Activated T-cell treated with anti-CD3 and anti-CD28 coated beads for 24 hours (primary cell): ENCODE measurements around the gene RECQL5.
"Not testable (repeated sequence)": the region's sequence is repeated elsewhere in the genome, so short reads cannot be mapped to it uniquely, and the experiment has no call there.

ENCODE experiments used
- DNase-seq: peaks from one replicate; pipeline ENCODE4 v3.0.0-alpha.2; 2020; ENCODE audit warnings: low read depth

RECQL5 gene

DNA sequence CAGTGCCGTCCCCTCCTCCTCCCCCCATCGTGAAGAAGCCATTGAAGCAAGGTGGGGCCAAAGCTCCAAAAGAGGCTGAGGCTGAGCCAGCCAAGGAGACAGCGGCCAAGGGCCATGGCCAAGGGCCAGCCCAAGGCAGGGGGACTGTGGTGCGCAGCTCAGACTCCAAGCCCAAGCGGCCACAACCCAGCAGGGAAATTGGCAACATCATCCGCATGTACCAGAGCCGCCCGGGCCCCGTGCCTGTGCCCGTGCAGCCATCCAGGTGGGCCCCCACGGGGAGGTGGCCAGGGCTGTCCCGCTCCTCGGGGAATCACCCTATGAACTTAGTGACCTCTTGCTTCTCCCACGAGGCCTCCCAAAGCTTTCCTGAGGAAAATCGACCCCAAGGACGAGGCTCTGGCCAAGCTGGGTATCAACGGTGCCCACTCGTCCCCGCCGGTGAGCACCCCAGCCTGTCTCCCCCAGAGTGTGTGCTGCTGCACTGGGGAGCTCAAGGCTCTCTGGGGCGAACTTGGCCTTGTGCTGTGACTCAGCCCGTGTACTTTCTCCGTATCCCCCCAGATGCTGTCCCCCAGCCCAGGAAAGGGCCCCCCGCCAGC lies 50.3 kb downstream of the RECQL5 start:
- no peak for DNase-seq

DNA sequence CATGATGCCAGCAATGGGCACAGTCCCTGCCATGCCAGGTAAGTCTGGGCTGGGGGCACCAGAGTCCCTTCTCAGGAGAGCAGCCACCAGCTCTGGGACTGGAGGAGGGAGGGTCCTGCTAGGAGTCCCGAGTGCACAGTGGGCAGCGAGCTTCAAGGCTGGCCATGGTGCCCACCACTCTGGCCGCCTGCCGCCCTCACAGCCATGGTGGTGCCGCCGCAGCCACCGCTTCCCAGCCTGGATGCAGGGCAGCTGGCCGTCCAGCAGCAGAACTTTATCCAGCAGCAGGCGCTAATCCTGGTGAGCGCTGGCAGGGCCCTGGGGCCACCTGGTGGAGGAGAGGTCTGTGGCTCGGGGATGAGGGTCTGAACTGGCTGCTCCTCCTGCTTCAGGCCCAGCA lies 51.7 kb downstream of the RECQL5 start:
- DNase-seq: no peak

DNA sequence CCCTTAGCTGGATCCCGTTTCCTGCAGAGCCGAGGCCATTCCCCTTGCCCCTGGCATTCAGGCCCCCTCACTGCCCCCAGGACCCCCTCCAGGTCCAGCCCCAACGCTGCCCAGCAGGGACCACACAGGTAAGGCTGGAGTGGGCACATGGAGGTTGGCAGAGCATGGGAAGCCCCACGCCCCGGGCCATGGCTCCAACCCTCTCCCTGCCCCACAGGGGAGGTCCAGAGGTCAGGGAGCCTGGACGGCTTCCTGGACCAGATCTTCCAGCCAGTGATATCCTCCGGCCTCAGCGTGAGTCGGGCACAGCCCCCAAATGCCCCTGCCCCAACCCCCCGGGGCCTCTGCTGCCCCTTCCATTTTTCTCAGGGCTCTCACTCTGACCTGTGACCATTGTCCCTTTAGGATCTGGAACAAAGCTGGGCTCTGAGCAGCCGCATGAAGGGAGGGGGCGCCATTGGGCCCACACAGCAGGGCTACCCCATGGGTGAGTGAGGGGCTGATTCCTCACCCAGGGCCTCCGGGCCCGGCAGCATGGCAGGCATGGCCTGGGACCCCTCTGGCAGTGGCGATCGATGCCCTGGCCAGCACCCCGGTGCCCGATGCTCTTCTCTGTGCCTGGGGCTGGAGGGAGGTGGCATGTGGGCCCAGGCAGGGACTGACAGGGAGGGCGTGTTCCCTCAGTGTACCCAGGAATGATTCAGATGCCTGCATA lies 52.2 kb downstream of the RECQL5 start:
- DNase-seq: no peak

DNA sequence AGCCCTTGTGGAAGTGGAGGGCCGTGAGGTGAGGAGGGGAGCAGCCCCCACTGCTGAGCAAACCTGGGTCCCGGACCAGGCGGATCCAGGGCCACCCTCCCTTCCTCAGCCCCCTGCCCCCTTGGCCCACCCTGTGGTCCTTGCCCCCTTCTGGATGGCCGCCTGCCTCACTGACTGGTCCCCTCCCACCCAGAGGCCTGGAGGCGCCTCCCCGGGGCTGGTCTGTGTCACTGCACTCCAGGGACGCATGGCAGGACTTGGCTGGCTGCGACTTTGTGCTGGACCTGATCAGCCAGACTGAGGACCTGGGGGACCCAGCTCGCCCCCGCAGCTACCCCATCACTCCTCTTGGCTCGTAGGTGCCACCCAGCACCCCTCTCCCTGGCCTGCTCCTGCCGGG lies 52.9 kb downstream of the RECQL5 start:
- no peak for DNase-seq

DNA sequence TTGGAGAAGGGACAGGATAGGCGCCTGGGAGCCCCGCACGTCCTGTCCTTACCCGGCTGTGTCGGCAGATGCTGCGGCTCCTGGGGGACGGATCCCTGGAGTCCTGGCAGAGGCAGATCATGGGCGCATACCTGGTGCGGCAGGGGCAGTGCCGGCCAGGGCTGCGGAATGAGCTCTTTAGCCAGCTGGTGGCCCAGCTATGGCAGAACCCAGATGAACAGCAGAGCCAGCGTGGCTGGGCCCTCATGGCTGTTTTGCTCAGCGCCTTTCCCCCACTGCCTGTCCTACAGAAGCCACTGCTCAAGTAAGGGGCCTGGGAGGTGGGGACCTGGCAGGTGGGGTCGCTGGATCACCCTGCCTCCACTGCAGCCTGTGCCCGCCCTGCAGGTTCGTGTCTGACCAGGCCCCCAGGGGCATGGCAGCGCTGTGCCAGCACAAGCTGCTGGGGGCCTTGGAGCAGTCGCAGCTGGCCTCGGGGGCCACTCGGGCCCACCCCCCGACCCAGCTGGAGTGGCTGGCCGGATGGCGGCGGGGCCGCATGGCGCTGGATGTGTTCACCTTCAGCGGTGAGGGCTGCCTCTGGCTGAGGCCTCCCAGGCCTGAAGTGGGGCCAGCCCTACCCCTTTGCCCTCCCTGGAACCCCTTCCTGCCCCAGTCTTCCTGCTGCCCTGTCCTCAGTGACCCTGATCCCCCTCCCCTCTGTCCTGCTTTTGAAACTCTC lies 53.9 kb downstream of the RECQL5 start:
- no peak for DNase-seq

DNA sequence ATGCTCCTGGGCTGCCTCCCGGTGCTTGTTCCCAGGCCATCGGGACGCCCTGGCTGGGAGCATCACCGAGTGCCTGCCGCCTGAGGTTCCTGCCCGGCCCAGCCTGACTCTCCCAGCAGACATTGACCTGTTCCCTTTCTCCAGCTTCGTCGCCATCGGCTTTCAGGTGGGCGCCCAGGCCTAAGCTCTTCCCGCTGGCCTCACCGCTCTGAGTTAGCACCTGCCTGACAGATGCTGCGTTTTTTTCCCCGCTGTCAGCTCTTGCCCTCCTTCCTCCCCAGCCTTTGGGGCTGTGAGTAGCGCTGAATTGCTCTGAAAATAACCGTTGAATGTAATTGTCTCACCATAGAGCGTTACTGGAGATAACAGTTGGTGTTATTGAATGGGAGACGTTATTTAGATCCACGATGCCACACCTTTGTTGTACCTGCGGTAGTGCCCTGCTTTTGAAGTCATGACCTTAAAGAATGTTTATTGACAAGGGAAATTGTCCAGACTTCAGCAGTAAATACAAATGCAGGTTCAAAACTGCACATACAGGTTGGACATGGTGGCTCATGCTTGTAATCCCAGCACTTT lies 55.0 kb downstream of the RECQL5 start:
- no peak for DNase-seq

DNA sequence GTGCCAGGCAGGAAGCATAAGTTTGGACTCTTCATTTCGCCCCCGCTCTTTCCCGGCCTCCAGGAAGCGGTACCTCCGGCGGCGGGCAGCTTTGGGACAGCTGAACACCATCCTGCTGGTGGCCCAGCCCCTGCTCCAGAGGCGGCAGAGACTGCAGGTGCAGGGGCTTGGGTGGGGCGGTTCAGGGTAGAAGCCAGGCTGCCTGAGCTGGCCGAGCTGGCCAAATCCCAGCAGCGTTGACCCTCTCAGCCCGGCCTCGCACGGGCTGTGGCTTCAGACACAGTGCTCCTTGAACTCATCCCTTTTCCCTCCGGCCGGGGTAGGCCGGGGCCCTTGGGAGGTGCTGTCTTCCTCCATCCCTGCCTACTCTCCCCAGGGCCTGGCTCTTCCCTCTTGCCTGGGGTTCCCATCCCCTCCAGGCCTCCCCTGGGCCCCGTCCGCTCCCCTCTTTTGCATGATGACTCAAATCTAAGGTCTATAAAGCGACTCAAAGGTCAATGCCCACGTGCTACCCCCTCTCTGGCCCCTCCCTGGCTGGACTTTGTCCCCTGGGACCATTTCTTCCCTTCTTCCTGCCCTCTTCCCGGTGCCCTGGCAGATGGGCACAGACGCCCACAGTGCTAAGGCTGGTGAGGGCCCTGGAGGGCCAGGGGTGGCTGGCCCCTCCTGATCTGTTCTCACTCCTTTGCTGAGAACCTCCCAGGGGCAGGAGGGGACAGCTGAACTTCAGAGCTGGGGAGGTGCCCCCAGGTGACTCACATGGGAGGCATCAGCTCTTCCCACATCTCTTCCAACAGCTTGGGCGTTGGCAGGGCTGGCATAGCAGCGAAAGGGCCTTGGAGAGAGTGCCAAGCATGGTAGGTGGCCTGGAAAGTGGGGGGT lies 56.6 kb downstream of the RECQL5 start:
- DNase-seq: no peak

DNA sequence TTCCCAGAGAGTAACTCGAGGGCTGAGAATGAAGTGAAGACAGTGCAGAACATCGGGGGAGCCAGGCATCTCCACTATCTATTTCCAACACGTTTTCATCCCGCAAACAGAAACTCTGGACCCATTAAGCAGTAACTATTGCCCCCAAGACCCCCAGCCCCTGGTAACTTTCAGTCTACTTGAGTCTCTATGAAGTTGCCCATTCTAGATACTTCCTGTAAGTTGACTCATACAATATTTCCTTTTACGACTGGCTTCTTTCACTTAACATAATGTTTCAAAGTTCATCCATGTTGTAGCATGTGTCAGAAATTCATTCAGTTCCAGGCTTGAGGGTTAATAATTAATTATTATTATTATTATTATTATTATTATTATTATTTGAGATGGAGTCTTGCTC lies 59.9 kb downstream of the RECQL5 start:
- no peak for DNase-seq

DNA sequence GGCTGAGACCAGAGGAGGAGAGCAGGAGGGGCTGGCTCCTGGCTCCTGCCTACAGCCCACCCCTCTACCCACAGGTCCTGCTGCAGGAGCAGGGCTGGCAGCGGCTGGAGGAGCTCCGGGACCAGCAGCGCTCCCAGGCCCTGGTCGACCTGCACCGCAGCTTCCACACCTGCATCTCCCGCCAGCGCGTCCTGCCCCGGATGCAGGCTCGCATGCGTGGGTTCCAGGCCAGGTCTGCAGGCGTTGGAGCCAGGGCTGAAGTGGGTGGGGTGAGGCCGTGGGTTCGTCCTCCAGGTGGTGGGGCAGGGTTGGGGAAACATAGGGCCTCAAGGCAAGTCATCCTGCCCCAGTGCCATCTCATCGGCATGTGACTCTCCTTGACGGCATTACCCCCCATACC lies 61.2 kb downstream of the RECQL5 start:
- DNase-seq: no peak

DNA sequence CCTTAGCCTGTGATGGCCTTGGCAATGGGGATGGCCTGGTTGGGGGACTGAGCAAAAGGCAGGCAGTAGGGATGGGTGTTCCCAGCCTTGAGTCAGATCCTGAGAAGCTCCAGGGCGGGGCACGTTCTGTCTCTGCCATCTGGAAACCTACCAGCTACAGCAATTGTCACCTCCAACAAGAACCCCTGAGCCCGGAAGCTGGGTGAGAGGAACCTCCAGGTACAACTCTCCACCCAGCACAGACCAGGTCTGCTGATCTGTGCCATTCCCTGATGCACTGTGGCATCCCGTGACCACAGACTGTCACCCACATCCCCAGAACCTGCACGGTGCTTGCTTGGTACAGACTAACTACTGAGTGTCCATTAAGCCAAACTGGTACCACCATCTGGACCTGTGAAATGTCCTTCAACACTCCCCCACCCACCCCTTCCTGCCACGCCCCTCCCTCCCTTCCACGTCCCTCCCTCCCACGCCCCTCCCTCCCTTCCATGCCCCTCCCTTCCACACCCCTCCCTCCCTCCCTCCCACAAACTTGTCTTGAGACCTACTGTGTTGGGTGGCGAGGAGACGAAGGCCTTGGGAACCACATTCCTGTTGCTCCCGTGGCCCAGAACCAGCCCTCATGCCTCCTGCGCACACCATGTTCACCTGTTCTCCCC lies 62.8 kb downstream of the RECQL5 start:
- DNase-seq: no peak

DNA sequence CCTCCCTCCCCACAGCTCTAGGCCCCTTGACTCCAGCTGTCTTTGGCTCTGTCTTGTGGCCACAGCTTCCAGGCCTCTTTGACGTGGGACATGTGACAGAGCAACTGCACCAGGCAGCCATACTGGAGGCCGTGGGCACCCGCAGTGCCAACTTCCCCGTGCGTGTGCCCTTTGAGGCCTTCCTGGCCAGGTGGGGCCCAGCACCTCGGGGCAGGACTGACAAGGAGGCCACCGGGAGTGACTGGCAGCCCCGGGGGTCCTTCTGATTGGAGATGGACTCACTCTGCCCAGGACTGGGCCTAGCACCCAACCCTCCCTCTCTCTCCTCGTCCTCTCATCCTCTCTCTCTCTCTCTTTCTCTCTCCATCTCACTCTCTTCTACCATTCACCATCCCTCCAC lies 63.8 kb downstream of the RECQL5 start:
- no peak for DNase-seq

DNA sequence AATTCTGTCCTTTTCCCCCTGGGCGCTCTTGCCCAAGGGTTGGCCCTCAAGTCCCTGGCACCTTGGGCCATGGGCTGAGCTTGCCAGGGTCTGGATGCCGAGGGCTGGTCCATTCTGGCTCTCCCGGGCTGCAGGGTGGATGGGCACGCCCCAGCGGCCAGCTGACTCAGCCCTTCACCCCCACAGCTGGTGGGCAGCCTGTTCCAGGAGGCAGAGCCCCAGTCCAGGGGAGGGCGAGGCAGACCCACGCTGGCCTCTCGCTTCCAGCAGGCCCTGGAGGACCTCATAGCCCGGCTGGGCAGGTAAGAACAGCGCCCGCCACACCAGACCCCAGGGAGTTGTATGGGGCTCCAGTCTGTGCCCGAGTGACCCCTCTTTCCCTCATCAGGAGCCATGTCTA lies 64.3 kb downstream of the RECQL5 start:
- DNase-seq: no peak

DNA sequence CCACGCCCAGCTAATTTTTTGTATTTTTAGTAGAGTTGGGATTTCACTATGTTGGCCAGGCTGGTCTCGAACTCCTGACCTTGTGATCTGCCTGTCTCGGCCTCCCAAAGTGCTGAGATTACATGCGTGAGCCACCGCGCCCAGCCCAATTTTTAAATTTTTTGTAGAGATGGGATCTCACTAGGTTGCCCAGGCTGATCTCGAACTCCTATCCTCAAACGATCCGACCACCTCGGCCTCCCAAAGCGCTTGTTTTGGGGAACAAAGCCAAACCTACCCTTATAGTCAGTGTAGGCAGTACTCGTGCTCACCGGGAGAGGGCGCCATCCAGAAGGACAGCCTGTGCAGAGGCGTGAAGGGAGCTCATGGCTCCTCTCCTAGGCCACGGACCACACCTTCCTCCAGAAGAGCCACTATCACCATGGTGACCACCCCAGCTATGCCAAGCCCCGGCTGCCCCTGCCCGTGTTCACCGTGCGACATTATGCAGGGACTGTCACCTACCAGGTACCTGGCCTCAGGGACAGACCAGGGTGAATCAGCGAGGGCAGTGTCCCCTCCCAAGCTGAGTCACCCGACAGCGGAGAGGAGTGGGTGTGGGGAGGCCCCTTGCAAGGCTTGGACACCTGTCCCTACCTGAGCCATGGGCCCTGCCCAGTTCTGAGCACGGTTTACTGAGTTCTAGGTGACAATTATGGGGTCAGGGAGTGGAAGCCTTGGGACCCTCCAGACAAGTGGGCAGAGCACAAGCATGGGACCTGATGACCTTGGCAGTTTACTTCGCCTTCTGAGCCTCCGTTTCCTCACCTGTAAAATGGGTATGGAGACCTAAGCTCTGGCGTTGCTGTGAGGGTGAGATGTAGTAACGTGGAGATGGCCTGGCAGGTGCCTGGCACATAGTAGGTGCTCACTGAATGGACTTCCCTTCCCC lies 65.6 kb downstream of the RECQL5 start:
- DNase-seq: no peak

DNA sequence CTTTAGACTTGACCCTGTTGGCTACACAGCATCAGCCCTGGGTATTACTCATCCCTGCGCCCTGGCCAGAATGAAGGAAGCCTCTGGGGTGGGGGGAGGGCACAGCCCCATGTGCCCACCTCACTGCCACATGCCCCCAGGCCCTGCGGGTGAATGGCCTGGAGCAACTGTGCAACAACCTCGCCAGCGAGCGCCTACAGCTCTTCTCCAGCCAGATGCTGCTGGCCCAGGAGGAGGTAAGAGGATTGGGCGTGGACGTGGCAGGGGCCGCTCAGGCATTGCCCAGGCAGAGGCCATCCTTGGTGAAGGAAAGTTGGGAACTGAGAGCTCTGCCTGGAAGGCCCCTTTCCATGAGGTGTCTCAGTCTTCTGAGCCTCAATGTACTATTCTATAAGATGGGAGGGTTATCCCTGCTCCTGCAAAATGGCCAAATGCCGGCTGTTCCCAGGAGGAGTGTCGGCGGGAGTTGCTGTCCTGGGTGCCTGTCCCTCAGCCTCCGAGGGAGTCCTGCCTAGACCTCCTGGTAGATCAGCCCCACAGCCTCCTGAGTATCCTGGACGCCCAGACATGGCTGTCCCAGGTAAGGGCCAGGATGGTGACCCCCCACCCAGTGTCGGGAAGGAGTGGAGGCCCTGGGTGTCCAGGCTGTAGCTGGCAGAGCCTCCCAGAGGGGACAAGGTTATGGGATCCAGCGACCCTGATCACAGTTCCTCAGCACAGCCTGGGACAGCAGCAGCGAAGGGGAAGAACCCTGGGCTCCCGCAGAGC lies 70.5 kb downstream of the RECQL5 start:
- DNase-seq: no peak

DNA sequence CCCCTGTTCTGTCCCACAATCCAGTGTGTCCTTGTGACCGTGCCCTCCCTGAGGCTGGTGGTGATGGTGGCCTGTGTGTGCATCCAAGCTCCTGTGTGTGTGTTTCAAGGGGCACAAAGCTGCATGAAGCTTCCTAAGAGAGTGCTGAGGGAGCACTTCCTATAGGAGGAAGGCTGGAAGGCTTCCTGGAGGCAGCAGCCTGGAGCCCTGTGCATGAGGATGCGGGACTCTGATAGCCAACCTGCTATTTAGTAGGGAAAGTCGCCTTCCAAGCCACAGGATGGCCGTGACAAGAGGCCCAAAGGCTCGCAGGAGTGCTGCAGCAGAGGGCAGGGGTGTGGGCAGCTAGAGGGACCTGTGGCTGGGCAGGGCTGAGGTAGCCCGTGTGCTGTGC lies 71.0 kb downstream of the RECQL5 start:
- DNase-seq: no peak

DNA sequence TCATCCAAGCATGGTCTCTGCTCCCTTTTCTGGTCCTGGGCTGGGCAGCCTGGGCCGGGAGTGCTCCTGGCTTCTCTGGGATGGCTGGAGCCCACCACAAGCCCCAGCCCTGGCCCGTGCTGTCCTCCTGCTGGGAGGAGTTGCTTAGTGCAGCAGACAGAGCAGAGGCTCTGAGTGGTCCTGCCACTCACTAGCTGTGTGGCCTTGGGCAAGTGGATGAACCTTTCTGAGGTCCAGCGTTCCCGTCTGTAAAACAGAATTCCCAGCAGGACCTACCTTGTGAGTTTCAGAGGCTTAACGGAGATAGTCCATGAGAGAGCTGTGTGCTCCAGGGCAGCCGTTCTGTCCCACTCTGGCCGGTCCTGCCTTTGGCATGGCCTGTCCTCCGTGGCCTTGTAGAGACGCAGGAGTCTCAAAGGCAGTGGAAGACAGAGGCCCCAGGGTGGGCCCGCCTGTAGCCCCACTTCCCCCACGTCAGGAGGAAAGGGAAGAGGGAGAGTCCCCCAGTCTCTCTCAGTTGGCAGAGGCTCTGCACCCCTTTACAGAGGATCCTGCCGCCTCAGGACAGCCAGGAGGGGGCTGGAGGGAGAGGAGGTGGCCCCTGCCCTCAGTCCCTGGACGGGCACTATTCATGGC lies 71.6 kb downstream of the RECQL5 start:
- no peak for DNase-seq

DNA sequence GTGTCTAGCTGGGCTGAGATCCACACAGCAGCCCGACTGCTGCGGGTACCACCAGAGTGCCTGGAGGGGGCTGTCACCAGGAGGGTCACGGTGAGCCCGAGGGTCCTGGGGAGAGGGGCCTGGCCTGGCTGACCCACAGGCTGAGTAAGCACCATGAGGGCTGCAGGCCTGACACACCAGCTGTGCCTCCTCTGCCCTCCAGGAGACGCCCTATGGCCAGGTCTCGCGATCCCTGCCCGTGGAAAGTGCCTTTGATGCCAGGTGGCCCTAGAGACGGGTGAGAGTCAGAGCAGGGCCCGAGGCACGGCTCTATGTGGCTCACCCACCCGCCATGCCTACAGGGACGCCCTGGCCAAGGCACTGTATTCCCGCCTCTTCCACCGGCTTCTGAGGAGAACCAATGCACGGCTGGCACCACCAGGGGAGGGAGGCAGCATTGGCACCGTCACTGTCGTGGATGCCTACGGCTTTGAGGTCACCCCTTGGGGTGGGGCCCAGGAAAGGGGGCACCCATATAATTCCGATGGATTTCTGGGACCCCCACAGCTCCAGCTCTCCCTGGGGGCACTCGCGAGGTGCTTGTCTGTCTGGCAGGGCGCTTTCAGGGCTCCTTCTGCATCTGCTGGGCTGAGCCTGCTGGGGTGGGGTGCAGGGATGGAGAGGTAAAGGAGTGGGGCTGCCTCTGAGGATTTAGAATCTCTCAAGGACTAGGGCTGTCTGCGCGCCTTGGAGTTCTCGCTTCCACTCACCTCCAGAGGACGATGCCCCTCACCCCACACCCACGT lies 72.3 kb downstream of the RECQL5 start:
- DNase-seq: no peak

DNA sequence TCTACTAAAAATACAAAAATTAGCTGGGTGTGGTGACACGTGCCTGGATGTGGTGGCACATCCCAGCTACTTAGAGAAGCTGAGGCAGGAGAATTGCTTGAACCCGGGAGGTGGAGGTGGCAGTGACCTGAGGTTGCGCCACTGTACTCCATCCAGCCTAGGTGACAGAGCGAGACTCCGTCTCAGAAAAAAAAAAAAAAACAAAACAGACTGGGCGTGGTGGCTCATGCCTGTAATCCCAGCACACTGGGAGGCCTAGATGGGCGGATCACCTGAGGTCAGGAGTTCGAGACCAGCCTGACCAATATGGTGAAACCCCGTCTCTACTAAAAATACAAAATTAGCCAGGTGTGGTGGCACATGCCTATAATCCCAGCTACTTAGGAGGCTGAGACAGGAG lies 73.5 kb downstream of the RECQL5 start:
- DNase-seq: not testable (repeated sequence)
